T1000 (cell line): Measurements from ENCODE around the gene C1orf174.

ENCODE experiments used
- DNase-seq: peaks from one replicate; lab custom pipeline; 2025; ENCODE audit warnings: mixed read lengths; lab: John Stamatoyannopoulos, UW

Gene C1orf174

DNA sequence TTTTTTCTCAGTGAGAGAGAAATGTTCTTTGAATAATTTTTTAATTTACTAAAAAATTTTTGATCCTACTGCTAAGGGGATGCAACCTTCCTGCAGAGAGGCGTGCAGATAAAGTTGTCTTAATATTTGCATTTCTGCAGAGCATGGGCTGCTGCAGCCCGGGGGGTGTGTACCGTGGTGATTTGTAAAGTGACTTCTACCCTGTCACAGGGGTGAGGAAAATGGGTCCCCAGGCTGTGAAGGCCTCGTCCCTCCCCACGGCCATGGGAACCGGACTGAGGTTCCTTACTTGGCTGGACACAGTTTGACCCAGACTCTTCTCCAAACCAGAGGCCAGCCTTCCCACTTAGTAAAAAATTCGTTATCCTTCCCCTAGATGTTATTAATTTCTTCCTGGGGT is 9.5 kb upstream of the C1orf174 start:
- DNase-seq: no peak

GRCh38 chr1:3908886-3909517 is 8.9 kb upstream of the C1orf174 start:
- DNase-seq: no peak

DNA sequence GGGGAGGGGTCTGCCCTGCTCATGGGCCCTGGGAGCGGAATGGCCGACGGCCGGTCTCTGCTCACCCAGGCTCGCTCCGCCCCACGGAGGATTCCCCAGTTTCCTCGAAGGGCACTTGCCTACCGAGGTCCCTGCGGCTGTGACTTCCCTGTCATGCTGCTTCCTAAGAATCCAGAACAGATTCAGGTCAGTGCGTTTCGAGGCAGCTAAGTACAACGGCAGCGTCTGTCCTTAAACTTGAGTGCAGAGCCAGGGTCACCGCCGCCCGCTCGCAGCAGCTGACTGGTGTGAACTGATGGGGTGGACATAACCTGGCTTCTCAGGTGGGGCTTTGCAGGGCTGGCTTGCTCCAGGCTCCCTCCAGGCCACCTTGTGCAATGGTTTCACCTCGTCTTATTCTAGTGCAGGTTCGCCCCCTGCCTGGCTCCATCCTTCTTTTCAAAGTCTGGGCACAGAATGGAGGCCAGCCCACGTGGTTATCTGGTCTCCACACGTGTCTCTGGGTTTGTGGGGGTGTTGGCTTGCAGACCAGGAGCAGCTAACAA is 7.6 kb upstream of the C1orf174 start:
- no peak for DNase-seq

DNA sequence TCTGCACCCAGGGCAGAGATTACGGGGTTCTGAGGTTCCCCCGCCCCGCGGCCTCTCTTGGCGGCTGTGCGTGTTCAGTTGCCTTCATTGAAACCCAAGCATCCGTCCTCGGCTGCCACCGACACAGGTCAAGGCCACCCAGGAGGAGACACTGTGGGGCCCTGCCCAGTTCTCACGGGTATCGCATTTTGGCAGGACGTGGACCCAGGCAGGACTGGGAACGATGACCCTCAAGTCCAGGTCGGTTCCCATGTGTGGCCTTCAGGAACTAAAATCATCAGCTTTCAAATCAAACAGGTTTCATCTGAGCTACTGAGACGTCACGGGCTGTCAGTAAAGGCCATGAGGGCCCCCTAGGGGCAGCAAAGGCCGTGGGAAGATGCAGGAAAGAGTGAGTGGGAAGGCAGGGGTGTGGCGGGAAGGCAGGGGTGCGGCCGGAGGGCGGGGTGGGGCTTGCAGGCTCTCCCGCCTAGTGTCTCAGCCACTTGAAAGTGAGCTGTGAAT is 7.0 kb upstream of the C1orf174 start:
- DNase-seq: no peak

DNA sequence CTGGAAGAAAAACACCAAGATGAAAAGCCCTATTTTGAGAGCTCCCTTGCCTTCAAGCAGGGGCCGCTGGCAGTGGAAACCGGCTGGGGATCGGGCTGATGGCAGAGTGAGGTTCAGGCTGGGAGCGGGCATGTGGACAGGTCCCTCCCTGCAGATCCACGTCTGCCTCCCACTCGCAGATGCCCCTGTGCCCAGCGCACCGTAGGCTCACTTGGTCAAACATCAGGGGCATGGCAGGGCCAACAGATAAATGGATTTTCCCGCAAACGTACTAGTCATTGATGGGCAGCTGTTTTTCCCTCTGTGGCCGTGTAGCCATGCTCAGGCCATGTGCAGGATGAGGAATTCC is 6.6 kb upstream of the C1orf174 start:
- no peak for DNase-seq

GRCh38 chr1:3905953-3906671 is 6.0 kb upstream of the C1orf174 start:
- DNase-seq: no peak

DNA sequence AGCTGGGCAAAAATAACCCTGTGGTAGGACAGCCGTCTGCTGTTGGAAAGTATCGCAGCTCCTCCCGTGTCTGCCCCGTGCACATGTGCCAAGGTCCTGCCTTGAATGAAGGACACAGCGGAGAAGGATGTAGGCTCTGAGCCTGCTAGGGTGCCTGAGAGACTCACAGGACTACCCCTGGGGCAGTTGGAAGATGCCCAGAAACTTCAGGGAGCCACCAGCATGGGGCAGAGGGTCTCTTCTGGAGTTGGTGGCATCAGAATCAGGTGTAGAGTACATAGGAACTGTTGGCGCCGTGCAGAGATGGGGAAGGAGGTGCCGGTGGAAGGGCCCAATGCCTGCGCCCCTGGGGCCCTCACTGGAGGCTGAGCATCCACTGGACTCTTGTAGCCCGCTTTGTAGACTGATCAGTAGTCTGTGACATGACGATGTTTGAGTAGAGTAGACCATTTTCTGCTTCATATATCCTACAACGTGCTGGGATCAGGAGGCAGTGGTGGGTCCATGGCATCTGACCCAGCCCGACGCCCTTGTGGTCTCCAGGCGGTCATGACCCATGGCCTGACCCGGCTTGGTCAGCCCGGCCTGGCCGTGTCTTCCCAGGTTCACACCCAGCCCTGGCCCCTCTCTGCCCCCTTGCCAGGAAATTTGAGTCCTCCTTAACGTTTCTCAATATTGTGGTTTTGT is 5.3 kb upstream of the C1orf174 start:
- DNase-seq: no peak

GRCh38 chr1:3904843-3905185 is 4.7 kb upstream of the C1orf174 start:
- no peak for DNase-seq

DNA sequence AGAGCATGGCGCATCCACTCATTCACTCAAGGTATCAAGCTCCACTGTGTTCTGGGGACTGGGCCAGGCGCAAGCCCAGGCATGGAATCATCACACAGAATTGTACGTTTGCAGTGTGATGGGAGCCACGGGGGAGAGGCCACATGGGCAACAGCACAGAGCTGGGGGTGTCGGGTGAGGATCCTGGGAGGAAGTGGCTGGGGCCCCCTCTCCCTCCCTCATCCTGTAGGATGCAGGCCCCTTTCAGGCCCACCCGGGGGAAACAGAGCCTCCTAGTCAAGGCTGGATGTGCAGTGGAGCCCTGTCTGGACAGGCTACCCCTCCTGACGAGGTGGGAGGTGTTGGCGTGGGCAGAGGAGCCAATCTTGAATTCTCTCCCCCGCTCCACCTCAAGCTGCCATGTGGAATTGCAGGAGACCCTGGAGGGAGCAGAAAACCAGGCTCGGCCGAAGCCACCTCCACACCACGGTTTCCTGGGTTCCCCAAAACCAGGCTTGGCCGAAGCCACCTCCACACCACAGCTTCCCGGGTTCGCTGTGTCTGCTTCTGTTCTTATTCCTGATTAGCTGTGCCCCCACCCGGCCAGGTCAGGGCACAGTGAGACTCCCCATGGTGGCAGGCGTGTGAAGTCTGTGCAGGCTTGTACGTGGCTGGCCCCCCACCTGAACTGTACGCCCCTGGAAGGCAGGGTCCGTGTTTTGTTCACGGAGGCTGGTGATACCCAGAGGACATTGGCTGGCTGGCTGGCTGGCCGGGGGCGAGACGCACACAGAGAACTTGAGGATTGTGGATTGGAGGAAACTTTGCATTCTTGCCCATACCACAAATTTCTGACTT is 4.2 kb upstream of the C1orf174 start:
- no peak for DNase-seq

DNA sequence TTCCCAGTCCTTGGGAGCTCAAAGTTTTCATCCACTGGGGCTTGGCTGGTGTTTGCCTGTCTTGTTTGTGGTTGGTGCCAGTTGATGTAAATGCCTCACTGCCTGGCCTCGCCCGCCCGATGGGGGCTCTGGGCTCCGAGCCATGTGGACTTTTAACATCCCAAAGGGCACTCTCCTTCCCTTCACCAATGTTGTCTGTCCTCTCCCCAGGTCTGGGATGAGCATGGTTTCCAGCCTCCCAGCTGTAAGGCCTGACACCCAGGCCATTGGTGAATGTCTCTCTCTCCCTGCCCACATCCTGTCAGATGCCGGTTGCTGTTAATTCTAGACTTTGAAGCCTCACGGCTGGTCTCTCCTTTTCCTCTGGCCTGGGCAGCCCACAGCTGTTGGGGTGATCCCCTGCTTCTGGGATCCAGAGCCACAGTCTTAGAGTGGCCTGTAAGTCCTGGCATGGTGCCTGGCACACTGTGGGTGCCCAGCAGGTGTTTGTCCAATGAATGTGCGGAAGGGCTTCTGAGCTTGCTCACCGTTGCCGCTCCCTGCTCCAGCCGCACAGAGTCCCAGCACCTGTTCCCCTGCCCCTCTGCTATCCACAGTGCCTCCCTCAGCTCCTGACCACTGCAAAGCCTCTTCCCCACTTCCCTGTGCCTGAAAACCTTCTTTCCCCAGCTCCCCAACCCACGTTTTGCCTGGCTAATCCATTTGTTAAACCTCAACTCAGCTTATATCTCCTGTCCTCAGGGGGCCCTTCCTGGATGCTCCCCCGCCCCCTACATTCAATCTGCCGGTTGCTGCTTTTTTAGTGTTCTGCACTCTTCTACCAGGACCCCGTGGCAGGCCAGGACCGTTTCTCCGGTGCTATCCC is 3.3 kb upstream of the C1orf174 start:
- DNase-seq: no peak

- DNase-seq: no peak
Measured at GRCh38 chr1:3902571-3903091, 2.6 kb upstream of the C1orf174 start.

- DNase-seq: no peak
Measured at GRCh38 chr1:3902111-3902511, 2.0 kb upstream of the C1orf174 start.

GRCh38 chr1:3900969-3901529 is 977 bp upstream of the C1orf174 start:
- peak; percentile 94 for DNase-seq

DNA sequence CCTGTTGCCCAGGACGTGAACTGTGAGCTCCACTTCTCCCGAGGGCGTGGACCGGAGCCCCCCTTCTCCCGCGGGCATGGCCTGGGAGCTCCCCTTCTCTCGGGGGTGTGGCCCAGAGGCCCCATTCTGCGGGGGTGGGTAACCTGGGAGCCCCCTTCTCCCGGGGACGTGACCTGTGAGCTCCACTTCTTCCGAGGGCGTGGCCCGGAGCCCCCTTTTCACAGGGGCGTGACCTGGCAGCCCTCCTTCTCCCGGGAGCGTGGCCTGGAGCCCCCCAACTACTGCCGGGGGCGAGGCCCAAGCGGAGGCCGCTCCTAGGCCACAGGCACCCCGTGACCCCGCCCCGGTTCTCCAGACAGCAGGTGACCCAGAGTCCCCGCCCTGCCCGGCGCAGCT is 320 bp downstream of the C1orf174 start:
- DNase-seq: no peak

DNA sequence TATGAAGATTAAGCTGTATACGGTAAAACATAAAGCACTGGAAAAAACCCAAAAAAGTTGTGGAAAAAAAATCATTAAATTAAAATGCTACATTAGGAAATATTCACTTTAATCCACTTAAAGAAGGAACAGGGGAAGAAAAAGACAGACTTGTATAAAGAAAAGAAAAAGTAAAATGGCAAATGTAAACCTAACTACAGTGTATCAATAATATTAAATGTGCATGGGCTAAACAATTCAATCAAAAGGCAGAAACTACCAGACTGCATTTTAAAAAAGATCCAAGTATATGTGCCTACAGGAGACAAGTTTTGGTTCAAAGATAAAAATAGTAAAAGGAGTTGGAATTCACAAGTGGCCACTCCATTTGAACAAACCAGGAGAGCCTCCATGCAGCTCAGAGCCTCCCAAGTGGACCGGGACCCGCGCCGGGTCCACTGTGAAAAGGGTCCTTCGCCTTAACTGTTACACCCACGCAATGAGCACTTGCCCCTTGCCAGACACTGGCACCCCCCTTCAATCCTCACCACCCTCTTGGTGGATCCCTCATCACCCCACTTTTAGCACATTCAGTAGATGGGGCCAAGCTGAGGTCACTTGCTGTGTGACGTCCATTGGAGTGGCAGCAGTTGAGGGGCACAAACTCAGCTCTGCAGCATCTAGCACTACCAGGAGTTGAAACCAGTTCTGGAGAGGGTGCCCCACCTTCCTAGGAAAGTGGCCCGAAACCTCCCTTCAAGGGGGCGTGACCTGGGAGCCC is 898 bp downstream of the C1orf174 start:
- no peak for DNase-seq

DNA sequence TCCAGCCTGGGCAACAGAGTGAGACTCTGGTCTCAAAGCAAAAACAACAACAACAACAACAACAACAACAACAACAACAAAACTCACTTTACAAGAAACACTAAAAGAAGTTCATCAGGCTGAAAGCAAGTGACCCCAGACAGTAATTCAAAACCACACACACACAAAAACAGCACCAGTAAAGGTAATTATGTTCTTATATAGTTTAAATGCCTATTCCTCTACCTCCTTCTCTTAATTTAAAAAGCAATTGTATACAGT is 1.7 kb downstream of the C1orf174 start:
- no peak for DNase-seq

- DNase-seq: no peak
Measured at GRCh38 chr1:3896396-3897000, 3.6 kb downstream of the C1orf174 start.

DNA sequence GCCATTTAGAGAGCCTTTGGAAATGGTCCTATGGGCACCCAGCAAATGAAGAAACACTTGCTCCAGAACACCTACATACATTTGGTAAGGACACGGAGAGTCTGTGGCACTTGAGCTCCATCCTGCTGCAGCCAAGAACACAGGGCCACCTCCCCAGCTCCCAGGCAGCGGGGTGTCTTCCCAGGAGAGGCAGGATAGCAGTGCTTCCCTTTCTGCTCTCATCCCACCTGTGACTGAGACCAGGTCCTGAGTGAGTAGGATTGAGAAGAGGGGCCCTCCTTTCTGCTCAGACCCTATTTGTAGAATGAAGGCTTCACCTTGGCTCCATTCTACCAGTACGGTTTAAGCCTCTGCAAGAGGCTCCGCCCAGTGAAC is 4.1 kb downstream of the C1orf174 start:
- no peak for DNase-seq

- DNase-seq: no peak
Measured at GRCh38 chr1:3895279-3895950, 4.7 kb downstream of the C1orf174 start.
